Measurements from ENCODE around the gene AKTIP.

DNA sequence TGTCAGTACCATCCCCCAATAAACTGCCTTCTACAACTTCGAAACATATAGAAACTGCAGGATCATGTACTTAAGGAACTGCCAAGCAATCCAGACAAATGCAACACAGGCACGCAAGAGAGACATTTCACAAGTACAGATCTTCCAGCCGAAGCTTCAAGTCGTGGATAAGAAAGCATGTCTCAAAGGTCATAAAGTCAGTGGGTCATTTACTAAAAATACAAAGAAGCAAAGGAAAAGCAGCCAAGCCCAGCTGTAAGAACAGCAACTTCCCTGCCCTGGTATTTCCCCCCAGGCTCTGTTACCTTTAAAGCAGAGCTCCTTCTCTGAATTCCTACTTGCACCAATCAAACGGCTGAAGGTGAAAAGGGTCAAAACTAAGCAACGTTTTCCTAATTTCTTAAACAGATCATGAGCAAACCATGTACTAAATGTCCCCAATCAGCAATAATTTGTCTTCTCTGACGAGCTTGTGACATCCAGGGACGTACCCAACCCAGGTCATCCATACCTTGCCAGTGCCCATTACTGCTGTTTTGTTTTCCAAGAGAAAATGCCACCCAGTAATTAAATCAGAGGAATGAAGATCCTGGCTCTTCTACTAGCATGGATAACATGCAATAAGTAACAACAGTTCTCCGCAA lies 1.7 kb downstream of the AKTIP start:
- TF ChIP-seq, protein P1, sequence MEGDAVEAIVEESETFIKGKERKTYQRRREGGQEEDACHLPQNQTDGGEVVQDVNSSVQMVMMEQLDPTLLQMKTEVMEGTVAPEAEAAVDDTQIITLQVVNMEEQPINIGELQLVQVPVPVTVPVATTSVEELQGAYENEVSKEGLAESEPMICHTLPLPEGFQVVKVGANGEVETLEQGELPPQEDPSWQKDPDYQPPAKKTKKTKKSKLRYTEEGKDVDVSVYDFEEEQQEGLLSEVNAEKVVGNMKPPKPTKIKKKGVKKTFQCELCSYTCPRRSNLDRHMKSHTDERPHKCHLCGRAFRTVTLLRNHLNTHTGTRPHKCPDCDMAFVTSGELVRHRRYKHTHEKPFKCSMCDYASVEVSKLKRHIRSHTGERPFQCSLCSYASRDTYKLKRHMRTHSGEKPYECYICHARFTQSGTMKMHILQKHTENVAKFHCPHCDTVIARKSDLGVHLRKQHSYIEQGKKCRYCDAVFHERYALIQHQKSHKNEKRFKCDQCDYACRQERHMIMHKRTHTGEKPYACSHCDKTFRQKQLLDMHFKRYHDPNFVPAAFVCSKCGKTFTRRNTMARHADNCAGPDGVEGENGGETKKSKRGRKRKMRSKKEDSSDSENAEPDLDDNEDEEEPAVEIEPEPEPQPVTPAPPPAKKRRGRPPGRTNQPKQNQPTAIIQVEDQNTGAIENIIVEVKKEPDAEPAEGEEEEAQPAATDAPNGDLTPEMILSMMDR (IDR thresholded peaks at IDR 0.05): no peak
- TF ChIP-seq POLR2A (IDR thresholded peaks at IDR 0.05): no peak
